HG02642 (cell line): Measurements from ENCODE around the gene SPEF1.

Experiments
- ATAC-seq: cut with Tn5 transposase; IDR thresholded peaks from one replicate; pipeline ENCODE4 v1.9.1; 2021; ENCODE audit warnings: mild to moderate bottlenecking; ENCODE audit not compliant: unreplicated experiment, poor library complexity

SPEF1 gene

GRCh38 chr20:3752386-3752759 is 28.9 kb downstream of the SPEF1 start:
- ATAC-seq: no peak

DNA sequence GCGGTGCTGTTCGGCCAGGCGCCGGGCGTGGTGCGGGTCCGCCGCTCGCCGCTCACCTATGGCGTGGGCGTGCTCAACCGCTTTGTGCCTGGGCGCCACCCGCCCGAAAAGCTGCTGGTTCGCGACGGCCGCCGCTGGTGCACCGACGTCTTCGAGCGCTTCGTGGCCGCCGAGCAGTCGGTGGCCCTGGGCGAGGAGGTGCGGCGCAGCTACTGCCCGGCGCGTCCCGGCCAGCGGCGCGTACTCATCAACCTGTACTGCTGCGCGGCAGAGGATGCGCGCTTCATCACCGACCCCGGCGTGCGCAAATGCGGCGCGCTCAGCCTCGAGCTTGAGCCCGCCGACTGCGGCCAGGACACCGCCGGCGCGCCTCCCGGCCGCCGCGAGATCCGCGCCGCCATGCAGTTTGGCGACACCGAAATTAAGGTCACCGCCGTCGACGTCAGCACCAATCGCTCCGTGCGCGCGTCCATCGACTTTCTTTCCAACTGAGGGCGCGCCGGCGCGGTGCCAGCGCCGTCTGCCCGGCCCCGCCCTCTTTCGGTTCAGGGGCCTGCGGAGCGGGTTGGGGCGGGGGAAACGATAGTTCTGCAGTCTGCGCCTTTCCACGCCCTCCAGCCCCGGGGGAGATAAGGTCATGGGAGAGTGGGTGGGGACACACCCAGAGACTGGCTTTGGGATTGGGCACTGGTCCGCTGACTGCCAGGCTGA is 29.4 kb downstream of the SPEF1 start:
- no peak for ATAC-seq

DNA sequence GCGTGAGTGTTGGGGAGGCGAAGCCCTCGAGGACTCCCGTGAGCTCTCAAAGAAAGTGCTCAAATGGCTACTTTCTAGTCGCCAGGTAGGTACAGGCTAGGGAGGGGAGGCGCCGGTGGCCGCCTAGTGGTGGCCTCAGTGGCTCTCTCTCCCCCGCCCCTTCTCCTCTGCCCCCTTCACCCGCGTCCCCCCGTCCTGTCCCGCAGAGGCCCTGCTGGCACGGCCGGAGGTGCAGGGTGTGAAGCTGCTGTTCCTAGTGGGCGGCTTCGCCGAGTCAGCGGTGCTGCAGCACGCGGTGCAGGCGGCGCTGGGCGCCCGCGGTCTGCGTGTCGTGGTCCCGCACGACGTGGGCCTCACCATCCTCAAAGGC is 30.0 kb downstream of the SPEF1 start:
- ATAC-seq: no peak

DNA sequence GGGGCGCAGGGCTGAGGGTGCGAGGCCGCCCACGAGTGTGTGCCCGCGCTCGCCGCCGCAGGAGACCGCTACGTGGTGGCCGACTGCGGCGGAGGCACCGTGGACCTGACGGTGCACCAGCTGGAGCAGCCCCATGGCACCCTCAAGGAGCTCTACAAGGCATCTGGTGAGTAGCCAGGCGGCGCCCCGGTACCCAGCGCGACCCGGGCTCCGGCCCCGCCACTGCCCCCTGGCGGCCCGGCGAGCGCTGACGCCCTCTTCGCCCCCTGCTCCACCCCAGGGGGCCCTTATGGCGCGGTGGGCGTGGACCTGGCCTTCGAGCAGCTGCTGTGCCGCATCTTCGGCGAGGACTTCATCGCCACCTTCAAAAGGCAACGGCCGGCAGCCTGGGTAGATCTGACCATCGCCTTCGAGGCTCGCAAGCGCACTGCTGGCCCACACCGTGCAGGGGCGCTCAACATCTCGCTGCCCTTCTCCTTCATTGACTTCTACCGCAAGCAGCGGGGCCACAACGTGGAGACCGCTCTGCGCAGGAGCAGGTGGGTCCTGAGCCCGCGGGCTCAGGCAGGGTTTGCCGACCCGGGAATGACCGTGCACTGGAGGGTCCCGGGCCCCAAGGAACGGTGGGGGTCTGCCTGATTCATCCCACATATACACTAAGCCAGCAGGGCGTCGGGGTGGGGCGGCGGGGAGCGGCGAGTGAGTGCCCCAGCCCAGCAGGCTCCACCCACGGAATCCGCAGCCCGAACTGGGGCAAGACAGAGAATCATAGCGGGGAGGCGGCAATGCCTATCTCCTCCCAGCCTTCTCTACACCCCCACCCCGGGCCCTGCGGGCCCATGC is 31.3 kb downstream of the SPEF1 start:
- ATAC-seq: no peak

DNA sequence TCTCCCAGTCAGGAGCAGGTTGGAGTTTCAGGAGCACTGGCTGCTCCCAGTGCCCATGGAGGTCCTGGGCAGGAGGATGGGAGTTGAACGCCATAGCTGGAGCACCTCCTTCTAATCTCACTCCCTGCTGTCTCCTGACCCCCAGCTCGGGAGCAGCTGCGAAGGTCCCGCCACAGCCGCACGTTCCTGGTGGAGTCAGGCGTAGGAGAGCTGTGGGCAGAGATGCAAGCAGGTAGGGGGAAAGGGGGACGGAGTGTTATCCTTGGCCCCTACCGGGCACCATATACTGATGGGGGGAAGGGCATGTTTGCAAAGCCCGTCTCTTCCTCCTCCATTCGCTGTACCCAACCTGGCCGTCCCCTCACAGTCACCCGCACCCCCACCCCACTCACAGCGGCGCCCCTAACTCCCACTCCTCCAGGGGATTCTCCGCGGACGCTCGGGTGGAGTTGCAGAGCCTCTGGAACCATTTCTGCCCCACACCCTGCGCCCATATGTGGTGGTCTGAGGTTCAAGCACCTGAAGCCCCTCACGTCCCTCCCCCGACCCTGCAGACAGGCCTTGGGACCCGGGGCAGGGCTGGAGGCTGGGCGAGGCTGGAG is 32.1 kb downstream of the SPEF1 start:
- ATAC-seq: no peak

GRCh38 chr20:3748073-3748472 is 33.2 kb downstream of the SPEF1 start:
- no peak for ATAC-seq

- ATAC-seq: no peak
These were observed 33.8 kb downstream of the SPEF1 start for GRCh38 chr20:3747471-3747870.

GRCh38 chr20:3745686-3746173 is 35.5 kb downstream of the SPEF1 start:
- ATAC-seq: no peak

GRCh38 chr20:3744806-3745685 is 36.2 kb downstream of the SPEF1 start:
- no peak for ATAC-seq

DNA sequence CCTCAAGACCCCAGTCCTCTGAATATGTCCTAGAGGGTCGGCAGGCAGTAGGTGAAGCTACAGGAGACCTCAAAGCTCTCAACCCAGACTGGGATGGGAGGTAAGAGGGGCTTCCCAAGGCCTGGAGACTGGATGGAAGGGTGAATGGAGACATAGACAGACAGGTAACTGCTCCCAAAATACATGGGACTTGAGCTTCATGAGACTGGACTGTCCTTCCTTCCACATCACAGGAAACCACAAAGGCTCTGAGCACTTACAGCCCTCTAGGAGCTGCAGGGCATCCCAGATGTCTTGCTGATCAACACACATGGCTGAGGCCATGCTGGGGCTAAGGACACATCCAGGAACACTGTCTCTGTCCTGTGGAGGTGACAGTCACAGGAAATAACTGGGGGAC is 37.2 kb downstream of the SPEF1 start:
- no peak for ATAC-seq

DNA sequence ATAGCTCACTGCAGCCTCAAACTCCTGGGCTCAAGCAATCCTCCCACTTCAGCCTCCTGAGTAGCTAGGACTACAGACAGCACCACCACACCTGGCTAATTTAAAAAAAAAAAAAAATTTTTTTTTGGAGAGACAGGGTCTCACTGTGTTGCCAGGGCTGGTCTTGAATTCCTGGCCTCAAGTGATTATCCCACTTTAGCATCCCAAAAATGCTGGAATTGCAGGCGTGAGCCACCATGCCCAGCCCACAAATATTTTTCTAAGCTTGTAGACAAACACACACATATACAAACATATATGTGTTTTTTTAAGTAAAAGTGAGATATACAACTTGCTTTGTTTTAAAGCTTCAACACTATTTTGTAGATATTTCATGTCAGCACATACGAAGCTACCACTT is 38.0 kb downstream of the SPEF1 start:
- ATAC-seq: no peak

DNA sequence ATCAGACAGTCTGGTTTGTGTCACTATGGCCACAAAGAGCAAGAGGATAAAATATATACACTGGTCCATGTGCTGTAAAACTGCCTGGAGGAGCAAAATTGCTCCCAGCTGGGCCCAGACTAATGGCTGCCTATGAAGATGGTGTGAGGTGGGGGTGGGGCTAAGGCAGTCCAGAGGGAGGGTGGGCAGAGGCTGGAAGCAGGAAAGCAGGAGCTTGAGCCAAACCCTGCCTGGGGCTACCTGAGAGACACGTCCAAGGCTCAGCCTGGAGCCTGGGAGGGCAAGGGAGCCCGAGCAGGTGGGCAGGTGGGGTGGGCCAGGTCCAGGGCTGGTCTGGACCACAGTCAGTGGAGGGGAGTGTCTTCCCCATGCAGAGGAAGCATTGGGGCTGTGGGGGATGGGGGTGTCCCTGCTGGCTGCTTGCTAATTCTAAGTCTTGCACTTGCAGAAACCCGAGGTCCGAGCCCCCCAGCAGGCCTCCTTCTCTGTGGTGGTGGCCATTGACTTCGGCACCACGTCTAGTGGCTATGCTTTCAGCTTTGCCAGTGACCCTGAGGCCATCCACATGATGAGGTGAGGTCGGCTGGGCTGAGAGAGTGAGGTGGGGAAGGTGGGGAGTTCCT is 39.3 kb downstream of the SPEF1 start:
- ATAC-seq: no peak

DNA sequence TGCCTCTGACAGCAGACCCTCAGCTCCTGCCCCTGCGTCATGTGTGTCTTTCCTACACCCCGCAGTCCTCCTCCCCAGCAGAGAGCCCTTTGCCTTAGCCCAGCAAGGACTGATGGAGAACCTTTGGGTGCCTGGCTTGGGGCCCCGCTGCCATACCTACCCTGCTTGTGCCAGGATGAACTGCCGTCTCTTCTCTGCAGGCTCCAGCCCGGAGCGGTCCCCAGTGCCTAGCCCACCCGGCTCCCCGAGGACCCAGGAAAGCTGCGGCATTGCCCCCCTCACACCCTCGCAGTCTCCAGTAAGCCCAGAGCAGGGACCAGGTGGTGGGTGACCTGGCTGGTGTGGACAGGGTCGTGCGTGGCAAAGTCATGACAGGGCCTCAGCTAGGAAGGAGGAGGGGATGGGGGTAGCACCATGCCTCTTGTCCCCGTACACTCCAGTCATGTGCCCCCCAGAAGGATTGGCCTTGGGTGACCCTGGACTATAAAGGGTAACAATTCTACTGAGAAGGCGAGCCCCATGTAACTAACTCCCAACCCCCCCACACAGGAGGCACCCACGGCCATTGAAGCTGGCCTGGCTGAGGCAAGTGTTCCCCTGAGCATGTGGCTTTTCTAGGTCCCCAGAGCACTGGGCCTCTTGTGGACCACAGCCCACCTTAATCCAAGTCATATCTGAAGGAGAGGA is 40.5 kb downstream of the SPEF1 start:
- ATAC-seq: no peak

DNA sequence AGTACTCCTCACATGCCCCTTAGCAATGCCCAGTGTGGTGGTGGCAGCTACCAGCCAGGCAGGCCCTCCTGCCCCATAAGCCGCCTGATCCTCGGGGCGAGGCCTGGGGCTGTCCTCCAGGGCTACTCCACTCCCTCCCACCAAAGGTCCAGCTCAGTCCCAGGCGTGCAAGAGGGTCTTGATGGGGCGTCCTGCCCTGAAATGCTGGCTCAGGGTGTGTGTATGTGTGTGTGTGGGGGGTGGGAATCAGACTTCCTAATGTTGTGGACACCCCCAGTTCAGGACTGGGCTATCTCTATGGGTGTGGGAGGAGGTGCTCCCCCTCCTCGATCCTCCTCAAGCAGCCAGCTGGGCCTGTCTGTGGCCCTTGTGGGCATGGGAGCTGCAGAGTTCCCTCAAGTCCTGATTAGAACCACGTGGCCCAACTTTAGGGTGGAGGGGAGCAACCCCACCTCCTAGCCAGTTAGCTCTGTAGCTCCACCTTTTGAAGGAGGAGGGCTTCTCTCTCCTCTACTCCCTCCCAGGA is 41.3 kb downstream of the SPEF1 start:
- ATAC-seq: no peak

DNA sequence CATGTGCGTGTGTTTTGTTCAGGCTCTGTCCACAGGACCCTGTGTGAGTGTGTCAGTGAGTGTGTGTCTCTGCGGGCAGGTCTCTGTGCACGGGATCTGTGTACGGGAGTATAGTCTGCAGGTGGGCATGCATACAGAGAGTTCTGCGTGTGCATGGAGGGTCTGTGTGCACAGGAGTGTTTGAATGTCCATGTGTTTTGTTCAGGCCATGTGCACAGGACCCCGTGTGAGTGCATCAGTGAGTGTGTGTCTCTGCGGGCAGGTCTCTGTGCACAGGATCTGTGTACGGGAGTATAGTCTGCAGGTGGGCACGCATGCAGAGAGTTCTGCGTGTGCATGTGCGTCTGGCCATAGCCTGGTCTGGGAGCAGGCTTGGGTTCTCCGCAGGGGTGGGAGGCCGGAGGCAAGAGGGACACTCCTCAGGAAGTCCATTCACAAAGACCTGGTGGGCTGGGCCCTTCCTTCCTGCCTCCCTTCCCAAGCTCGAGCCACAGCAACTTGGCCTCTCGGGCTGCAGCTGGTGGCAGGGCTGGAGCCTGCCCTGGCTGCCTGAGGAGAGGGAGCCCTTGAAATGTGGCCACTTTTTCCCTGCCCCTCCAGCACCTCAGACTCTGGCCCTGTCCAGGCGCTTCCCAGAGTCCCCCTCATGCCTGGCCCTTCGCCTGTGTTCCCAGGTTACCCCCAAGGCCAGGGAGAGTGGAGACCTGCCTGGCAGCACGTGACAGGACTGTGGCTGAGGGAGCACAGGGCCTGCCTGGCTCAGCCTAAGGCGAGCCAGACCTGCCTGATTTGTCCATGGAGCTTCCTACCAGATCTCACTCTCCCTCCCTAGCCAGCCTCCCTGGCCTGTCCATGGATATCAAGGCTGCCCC is 42.0 kb downstream of the SPEF1 start:
- no peak for ATAC-seq

- ATAC-seq: no peak
These were observed 42.9 kb downstream of the SPEF1 start for GRCh38 chr20:3738111-3739053.

DNA sequence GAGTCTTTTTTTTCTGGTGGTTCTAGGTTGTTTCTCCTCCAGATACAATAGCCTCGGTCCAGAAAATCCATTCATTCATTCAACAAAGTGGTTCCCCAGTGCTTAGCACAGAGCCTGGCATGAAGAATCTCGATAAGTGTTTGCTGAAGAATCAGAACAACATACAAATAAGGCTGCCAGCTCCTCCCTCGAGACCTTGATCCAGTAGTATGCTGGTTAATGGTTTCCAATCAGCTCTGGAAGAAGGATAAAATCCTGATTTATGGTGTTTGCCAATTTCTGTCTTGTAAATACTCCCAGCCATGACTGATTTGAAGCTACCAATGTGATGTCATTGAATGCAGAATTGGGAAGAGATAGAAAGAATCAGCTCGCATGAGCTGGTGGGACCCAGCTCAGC is 45.5 kb downstream of the SPEF1 start:
- no peak for ATAC-seq
